Stimulated activated CD4-positive, alpha-beta T cell treated with anti-CD3 and anti-CD28 coated beads, Interleukin-1b, Interleukin-23, amount 100 ng/mL, for 1 hour (primary cell): ENCODE data around the gene OR9A4.
"Not testable (repeated sequence)": the region's sequence is repeated elsewhere in the genome, so short reads cannot be mapped to it uniquely, and the experiment has no call there.

Experiments used
- DNase-seq, 2 donors: peaks; one replicate each; pipeline ENCODE4 v3.0.0-alpha.2; 2020; ENCODE audit warnings: low read depth in 2 of 2

OR9A4 gene

GRCh38 chr7:141916099-141916498, at the start of gene OR9A4:
OR9A4 (plus strand) TSS chr7:141916399; CDS start chr7:141918876, 2,477 bp downstream.
- DNase-seq, result no peak

GRCh38 chr7:141866974-141867373, 49.2 kb upstream of the OR9A4 start:
- no peak for DNase-seq

GRCh38 chr7:141872931-141873330, 43.3 kb upstream of the OR9A4 start:
- DNase-seq, result no peak

GRCh38 chr7:141874787-141875186, 41.4 kb upstream of the OR9A4 start:
- DNase-seq, result no peak

- no peak for DNase-seq
Observed at GRCh38 chr7:141875453-141875852, 40.7 kb upstream of the OR9A4 start.

GRCh38 chr7:141876371-141876770, 39.8 kb upstream of the OR9A4 start:
- no peak for DNase-seq

- DNase-seq, result no peak
Observed at GRCh38 chr7:141877365-141877764, 38.8 kb upstream of the OR9A4 start.

GRCh38 chr7:141880960-141881359, 35.2 kb upstream of the OR9A4 start:
- DNase-seq, result no peak

- no peak for DNase-seq
Observed at GRCh38 chr7:141884539-141885225, 31.5 kb upstream of the OR9A4 start.

- DNase-seq, result no peak
Observed at GRCh38 chr7:141889321-141889720, 26.9 kb upstream of the OR9A4 start.

GRCh38 chr7:141891336-141891735, 24.9 kb upstream of the OR9A4 start:
- no peak for DNase-seq

- DNase-seq, result not testable (repeated sequence)
Observed at GRCh38 chr7:141899366-141899765, 16.8 kb upstream of the OR9A4 start.

- no peak for DNase-seq
Observed at GRCh38 chr7:141906285-141906684, 9.9 kb upstream of the OR9A4 start.

- no peak for DNase-seq
Observed at GRCh38 chr7:141911391-141911790, 4.8 kb upstream of the OR9A4 start.

- DNase-seq, result no peak
Observed at GRCh38 chr7:141915565-141915964, 634 bp upstream of the OR9A4 start.

GRCh38 chr7:141920281-141920680, 4.1 kb downstream of the OR9A4 start:
- DNase-seq, result no peak

GRCh38 chr7:141928146-141928844, 12.1 kb downstream of the OR9A4 start:
- no peak for DNase-seq

- no peak for DNase-seq
Observed at GRCh38 chr7:141928845-141929195, 12.6 kb downstream of the OR9A4 start.

GRCh38 chr7:141930211-141930610, 14.0 kb downstream of the OR9A4 start:
- DNase-seq, result no peak

- DNase-seq, result no peak
Observed at GRCh38 chr7:141941075-141941474, 24.9 kb downstream of the OR9A4 start.

- DNase-seq, result no peak
Observed at GRCh38 chr7:141943846-141944245, 27.6 kb downstream of the OR9A4 start.

- DNase-seq, result no peak
Observed at GRCh38 chr7:141944811-141945210, 28.6 kb downstream of the OR9A4 start.

GRCh38 chr7:141945356-141945755, 29.2 kb downstream of the OR9A4 start:
- DNase-seq, result no peak

GRCh38 chr7:141946796-141947195, 30.6 kb downstream of the OR9A4 start, which contains the start of gene CLEC5A:
CLEC5A (minus strand) TSS chr7:141946974; CDS start chr7:141946292, 682 bp downstream.
- DNase-seq, result no peak
